Right renal pelvis (tissue), 4 donors: ENCODE data around the gene MEF2B. TPM values are rescaled to one million over a fixed set of nuclear protein-coding genes. Genes with fewer than 3 reads are reported as not detected.

ENCODE experiments used
- DNase-seq, 4 donors: peaks; one replicate each; pipeline ENCODE4 v3.0.0-alpha.2; 2013; ENCODE audit warnings: low read depth in 4 of 4, low spot score in 3 of 4, missing footprints in 1 of 4
- polyA plus RNA-seq, 4 donors: library from polyadenylated mRNA; unstranded; fragments of 120-200 nt; gene quantifications; one replicate each; pipeline ENCODE4 v1.2.1, GENCODE V29; 2013; ENCODE audit not compliant: insufficient read length in 4 of 4

The MEF2B gene
- polyA plus RNA-seq = 1 to 10 TPM; 1.3 to 1.9 (median 1.5) TPM

DNA sequence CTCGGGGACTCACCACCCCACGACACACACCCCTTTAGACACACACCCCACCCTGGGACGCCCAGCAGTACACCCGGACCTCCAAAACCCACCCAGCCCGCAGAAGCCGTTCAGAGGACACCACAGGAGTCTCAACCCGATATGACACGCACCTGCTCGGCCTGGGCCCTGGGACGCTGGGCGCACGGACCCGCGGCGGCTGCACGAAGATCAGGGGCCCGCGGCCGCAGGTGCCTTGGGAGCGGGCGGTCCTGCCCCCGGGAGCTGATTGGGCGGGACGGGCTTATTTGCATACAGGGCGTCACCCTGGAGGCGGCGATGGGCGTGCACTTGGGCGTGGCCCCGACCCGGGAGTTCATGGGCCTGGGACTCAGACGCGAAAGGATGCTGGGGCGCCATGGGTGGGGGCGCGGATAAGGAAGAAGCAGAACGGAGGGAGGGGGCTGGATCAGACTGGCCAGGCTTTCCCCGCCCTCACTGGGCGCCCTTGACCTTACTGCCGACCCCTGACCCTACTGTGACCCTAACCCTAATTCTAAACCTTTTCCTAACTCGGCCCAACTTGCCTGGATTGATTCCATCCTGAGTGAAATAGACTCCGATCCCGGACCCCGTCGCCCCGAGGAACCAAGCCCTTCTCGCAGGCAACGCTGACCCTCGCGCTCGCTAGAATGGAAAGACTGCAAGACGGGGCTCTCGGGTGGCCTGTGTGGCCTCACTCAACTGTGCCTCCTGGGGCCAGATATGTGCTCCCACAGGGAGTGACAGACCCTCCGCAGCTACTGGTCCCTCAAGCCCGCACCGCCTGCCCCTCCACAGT is at the start of gene MEF2B:
Gene MEF2B (minus strand): TSS at position 211 of the 820 bp plus-strand sequence. CDS start 19,528 bp downstream, outside the sequence.
- DNase-seq = peak in 3 of 4 donors; percentile 38 to 49 (median 43)

DNA sequence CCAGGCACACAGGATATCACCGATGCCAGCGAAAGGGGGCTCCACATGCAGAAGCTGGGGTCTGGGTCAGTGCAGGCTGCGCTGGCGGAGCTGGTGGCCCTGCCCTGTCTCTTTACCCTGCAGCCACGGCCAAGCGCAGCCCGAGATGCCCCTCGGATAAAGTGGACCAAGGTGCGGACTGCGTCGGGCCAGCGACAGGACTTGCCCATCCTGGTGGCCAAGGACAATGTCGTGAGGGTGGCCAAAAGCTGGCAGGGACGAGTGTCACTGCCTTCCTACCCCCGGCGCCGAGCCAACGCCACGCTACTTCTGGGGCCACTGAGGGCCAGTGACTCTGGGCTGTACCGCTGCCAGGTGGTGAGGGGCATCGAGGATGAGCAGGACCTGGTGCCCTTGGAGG is 48.8 kb upstream of the MEF2B start:
- no peak for DNase-seq

DNA sequence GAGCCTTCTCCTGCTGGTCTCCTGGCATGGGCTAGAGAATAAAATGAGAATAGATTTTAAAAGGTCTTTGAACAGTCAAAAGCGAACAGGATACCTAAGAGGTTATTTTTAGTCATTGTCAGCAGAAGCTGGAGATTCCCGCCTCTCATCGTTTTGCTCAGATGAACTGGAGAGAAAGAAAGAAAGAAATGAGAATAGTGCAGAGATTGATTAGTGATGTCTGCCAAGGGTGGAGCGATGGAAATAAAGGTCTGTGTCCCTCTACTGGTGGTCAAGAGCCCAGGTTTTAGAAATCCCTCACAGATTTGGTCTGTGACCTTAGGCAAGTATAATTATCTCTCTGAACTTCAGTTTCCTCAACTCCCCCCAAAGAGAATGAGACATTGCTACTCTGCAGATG is 47.0 kb upstream of the MEF2B start:
- no peak for DNase-seq

DNA sequence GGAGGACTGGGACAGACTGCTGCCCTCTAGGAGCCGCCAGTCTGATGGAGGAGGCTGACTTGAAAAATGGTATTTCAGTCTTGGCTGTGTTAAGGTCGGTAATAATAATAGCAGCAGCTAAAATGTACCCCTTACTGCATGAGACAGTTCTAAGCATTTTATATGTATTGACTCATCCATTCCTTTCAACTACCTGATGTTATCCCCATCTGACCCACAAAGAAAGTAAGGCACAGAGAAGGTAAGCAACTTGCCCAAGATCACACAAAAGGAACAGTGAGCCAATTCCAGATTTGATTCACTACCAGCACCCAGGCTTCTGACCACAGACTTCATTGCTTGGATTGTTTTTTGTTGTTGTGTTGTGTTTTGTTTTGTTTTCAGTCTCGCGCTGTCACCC is 45.7 kb upstream of the MEF2B start:
- no peak for DNase-seq

GRCh38 chr19:19214892-19215291 is 44.8 kb upstream of the MEF2B start:
- peak in 1 of 4 donors; percentile 49 for DNase-seq

DNA sequence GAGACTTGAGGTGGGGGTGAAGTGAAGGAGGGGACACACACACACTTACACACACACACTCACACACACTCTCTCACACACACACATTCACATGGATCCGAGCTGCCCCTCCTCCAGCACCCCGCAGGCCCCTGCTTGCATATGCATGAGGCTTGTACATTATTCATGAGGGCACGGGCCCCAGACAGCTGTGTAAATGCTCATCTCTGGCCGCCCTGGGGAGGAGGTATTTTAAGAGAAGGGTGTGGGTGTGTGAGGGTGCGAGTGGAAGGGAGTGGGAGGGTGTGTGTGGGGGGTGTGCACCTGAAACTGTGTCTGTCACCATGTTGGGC is 44.1 kb upstream of the MEF2B start:
- DNase-seq = no peak

DNA sequence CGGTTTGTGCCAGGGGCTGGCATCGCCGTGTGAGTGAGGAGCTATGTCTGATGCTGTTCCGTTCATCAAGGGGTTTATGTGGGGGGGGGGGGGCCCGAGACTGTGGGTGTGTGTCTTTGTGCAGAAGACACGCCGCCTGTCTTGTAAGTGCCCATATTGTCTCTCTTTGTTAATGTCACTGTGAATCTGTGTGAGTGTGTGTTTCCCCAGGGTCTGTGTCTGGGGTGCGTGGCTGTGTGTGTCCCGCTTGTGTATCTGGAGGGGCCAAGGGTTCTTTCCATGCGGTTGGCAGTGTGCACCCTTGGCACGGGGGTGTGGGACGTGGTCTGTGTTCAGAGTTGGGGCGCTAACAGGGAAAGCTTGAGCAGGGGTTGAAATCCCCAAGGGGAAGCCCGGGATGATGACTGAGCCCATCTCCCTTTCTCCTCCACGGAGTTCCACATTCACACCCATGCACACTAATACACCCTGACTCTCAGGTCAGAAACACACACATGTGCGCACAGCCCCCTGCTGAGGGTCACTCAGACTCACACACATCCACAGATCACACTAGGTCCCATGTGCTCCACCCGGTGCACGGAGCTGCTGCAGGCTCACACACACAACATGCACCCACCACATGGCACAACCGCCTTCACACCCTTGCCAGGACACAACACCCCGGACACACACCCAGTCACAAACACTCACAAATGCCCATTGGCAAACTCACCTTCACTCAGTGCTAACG is 43.5 kb upstream of the MEF2B start:
- no peak for DNase-seq

- DNase-seq = no peak
These were observed 42.9 kb upstream of the MEF2B start for GRCh38 chr19:19212916-19213315.

DNA sequence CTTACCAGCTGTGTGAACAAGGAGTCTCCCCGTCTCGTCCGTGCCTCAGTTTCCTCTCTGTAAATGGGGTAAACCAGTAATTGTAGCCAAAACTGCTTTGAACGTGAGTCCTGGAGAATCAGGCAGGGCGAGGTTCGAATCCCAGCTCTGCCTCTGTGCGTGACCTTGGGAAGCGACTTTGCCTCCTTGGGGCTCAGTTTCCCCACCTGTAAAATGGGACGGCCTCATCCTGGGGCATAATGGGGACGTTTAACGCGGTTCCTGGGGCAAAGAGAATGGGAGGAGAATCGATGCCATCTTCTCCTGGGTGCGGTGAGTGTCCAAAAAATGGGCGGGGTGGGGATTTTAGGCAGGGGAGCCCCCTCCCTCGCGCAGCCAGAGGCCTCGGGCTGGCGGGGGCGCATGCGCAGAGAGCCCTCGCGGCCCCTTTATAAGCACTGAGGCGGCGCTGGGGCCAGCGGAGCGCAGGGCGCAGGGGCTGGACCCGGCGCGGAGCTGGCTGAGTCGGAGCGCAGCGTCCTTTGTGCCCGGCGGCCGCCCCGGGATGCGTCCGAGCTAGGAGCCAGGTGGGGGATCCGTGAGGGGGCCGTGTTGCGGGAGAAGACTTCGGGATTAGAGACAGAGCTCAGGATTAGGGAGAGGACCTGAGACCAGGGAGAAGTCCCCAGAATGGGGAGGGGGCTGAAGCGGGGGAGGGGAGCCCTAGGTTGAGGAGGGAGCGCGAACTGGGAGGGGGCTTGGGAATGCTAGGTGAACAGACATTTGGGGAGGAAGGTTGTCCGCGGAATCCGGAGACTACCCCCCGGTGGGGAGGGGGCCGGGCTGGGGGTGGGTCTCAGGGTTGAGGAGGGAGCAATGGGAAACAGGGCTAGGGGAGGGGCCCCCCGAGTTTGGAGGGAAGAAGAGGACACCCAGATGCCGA is 41.7 kb upstream of the MEF2B start, which contains the start of gene NCAN:
Gene NCAN (plus strand): TSS at position 460 of the 922 bp plus-strand sequence. CDS start 4,996 bp downstream, outside the sequence.
- no peak for DNase-seq

- DNase-seq = no peak
These were observed 39.3 kb upstream of the MEF2B start for GRCh38 chr19:19209372-19209771.

DNA sequence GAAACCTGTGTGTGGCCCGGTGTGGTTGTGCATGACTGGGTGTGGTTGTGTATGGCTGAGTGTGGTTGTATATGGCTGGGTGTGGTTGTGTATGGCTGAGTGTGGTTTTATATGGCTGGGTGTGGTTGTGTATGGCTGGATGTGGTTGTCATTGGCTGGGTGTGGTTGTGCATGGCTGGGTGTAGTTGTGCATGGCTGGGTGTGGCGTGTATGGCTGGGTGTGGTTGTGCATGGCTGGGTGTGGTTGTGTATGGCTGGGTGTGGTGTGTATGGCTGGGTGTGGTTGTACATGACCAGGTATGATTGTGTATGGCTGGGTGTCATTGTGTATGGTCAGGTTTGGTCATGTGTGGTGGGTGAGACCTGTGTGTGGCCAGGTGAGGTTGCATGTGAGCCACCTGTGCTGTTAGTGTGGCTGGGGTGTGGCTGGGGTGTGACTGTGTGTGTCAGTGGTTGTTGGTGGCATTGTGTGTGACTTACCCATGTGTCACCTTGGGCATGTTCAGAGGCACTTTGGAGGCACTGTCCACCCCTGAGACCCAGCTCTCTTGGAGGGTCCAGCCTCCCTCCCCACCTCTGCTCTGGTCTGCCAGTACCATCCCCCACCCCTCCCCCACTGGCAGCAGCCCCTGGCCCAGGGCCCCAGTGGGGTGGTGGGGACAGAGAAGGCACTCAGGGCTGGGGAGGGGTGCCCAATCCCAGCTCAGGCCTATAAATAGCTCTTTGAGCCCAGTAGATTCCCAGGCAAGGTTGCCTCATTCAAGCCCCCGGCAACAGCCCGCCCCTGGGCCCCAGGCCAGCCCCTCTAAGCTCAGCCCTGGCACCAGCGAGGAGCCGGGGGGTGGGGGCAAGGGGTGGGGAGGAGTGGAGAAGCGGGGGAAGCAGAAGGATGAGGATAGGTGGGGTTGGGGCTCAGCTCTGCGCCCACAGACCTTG is 37.8 kb upstream of the MEF2B start:
- no peak for DNase-seq

DNA sequence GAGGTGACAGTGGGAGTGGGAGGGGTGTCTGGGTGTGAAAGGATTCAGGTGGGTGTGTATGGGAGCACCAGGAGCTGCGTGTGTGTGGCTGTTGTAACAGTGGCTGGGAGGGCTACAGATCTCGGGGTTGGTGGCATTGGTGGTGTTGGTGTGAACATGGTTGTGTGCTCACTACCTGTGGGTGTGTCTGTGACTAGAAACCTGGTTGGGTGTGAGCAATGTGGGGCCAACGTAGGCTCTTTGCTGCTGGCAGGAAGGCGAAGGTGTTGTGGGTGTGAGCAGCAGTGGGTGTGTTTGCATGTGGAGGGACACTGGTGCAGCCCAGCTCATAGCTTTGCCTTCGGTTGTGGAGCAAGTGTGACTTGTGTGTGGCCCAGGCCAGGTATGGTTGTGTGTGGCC is 36.9 kb upstream of the MEF2B start:
- DNase-seq = no peak

- no peak for DNase-seq
These were observed 35.6 kb upstream of the MEF2B start for GRCh38 chr19:19205416-19206410.

GRCh38 chr19:19204181-19204580 is 34.1 kb upstream of the MEF2B start:
- no peak for DNase-seq

DNA sequence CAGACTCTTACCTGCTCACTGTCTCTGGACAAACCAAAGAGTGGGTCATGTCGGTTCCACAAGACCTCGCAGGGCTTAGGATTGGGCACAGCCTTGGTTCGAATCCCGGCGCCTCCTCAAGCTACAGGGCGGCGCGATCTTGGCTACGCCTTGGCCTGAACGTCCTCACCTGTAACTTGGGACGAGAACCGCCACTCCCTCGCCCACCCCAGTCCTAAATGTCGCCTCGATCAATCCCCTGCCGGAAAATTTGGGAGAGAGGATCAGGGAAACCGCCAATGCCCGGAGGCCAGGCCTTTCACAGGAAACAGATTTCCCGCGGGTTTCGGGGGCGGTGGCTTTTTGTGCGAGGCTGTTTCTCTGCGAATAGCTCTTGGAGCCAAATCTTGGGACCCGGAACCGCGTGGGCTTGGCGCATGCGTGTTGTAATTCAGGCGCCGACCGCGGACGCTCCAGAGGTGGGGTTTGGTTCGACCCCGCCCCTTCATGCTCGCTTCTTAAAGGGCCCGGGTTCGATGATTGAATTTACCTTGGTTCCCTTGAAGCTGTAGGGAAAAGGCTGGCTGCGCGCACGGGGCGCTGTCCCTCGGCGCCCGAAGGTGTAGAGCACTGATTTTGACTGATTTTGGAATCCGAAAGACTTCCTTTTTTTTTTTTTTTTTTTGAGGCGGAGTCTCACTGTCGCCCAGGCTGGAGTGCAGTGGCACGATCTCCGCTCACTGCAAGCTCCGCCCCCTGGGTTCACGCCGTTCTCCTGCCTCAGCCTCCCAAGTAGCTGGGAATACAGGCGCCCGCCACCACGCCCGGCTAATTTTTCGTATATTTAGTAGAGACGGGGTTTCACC is 33.2 kb upstream of the MEF2B start, which contains the start of gene NR2C2AP:
Gene NR2C2AP (minus strand): TSS at position 403 of the 845 bp plus-strand sequence. CDS start 354 bp downstream, at position 49.
- peak; percentile 69 to 81 (median 78) for DNase-seq

DNA sequence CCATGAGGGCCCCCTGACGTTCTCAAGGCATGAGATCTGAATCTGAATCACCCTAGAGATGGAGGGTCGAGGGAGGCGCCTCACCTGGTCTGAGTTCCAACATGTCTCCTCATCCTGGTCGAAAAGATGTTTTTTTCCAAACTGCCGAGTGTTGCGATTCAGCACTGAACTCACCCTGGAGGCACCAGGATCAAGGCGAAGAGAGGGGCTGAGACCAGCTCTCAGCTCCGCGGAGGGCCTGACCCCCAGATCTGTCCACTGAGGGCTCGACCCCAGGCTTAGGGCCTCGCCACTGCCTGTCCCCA is 32.6 kb upstream of the MEF2B start:
- no peak for DNase-seq
